HCT116 (cell line): ENCODE measurements around the gene PRDM12. TPM values are rescaled to one million over a fixed set of nuclear protein-coding genes. Genes with fewer than 3 reads are reported as not detected.

Experiments used
- ATAC-seq: fragments of 200-7000 bp; cut with Tn5 transposase; 2 replicates; pipeline ENCODE4 v1.9.1; 2020; ENCODE audit warnings: mild to moderate bottlenecking, moderate library complexity
- BruUV-seq: library from RNA; stranded (reverse); fragments of 400-500 nt; replicated peaks from 2 replicates; lab custom pipeline; 2021; lab: Mats Ljungman, UMichigan
- CTCF ChIA-PET: fragments of 300-600 bp; sonication (Branson Sonifier 250); formaldehyde crosslinking; loops from one replicate; lab custom pipeline; 2021; ENCODE audit warnings: antibody characterized with exemption; lab: Charles Lee
- POLR2A ChIA-PET: fragments of 300-600, 350-600 bp; sonication (Branson Sonifier 250); formaldehyde crosslinking; loops from one replicate; lab custom pipeline; 2021; ENCODE audit warnings: antibody characterized with exemption; lab: Charles Lee
- RAD21 ChIA-PET, 2 experiments: fragments of 300-600 bp; sonication (Branson Sonifier 250); formaldehyde crosslinking; loops; one replicate each; lab custom pipeline; 2023; ENCODE audit warnings: low total read pairs in 2 of 2; ENCODE audit not compliant: uncharacterized antibody in 2 of 2, unreplicated experiment in 2 of 2, low non-redundant PET in 1 of 2; lab: Charles Lee
- DNase-seq: peaks from one replicate; pipeline ENCODE4 v3.0.0-alpha.2; 2010; ENCODE audit warnings: low read depth, low spot score
- H2AFZ ChIP-seq: fragments of 200-600 bp; shearing (Covaris generic), sonication (generic); 2 replicates; pipeline ENCODE4 v1.6.1; 2017; ENCODE audit warnings: low read depth, mixed run types, mixed read lengths, antibody characterized with exemption, low read length; ENCODE audit not compliant: poor library complexity, severe bottlenecking
- H3K27ac ChIP-seq: 2 replicates; pipeline ENCODE4 v1.5.1; 2012; ENCODE audit warnings: low read depth, low read length
- H3K27me3 ChIP-seq: fragments of 200-600 bp; sonication (generic); 2 replicates; pipeline ENCODE4 v1.6.1; 2016; ENCODE audit warnings: mixed run types, low read length, mixed read lengths; ENCODE audit not compliant: insufficient read depth
- H3K36me3 ChIP-seq, 2 experiments: fragments of 200-500 bp in 1 of 2; fragments of 200-600 bp in 1 of 2; sonication (Bioruptor generic) in 1 of 2; sonication (generic) in 1 of 2; 2 replicates each; pipeline versions ENCODE4 v1.5.1 to v1.6.1; 2014 to 2016; ENCODE audit warnings: low read length in 2 of 2, inconsistent platforms in 1 of 2, mixed read lengths in 1 of 2, mixed run types in 1 of 2; ENCODE audit not compliant: insufficient read depth in 2 of 2, control insufficient read depth in 1 of 2
- H3K4me1 ChIP-seq, 2 experiments: fragments of 200-600 bp in 1 of 2; sonication (generic) in 1 of 2; 2 replicates each; pipeline versions ENCODE4 v1.5.1 to v1.6.1; 2012 to 2017; ENCODE audit warnings: low read length in 2 of 2, inconsistent platforms in 1 of 2, mild to moderate bottlenecking in 1 of 2, mixed read lengths in 1 of 2, mixed run types in 1 of 2, moderate library complexity in 1 of 2; ENCODE audit not compliant: insufficient read depth in 2 of 2, control insufficient read depth in 1 of 2
- H3K4me2 ChIP-seq: fragments of 200-600 bp; sonication (generic); 2 replicates; pipeline ENCODE4 v1.6.1; 2017; ENCODE audit warnings: mixed run types, low read length, mixed read lengths
- H3K4me3 ChIP-seq, 2 experiments: fragments of 200-600 bp in 1 of 2; sonication (generic) in 1 of 2; replicated peaks in 1 of 2; 2 replicates each; pipeline ENCODE4 v1.5.1; 2011 to 2016; ENCODE audit warnings: low read length in 2 of 2, control low read depth in 1 of 2, low read depth in 1 of 2, mild to moderate bottlenecking in 1 of 2, mixed read lengths in 1 of 2, mixed run types in 1 of 2
- H3K79me2 ChIP-seq: fragments of 200-600 bp; sonication (generic); 2 replicates; pipeline ENCODE4 v1.6.1; 2017; ENCODE audit warnings: mild to moderate bottlenecking, mixed run types, low read length, moderate library complexity, mixed read lengths; ENCODE audit not compliant: insufficient read depth
- H3K9ac ChIP-seq: fragments of 200-600 bp; sonication (generic); 2 replicates; pipeline ENCODE4 v1.6.1; 2016; ENCODE audit warnings: low read length, mixed read lengths
- H3K9me2 ChIP-seq: fragments of 200-600 bp; sonication (generic), shearing (Covaris generic); 2 replicates; pipeline ENCODE4 v1.6.1; 2017; ENCODE audit warnings: mixed run types, mild to moderate bottlenecking, moderate library complexity; ENCODE audit not compliant: insufficient read depth
- H3K9me3 ChIP-seq, 2 experiments: fragments of 200-500 bp in 1 of 2; fragments of 200-600 bp in 1 of 2; sonication (Bioruptor generic) in 1 of 2; sonication (generic) in 1 of 2; 2 replicates each; pipeline ENCODE4 v1.6.1; 2014 to 2017; ENCODE audit warnings: low read length in 2 of 2, mixed read lengths in 2 of 2, inconsistent platforms in 1 of 2, low read depth in 1 of 2, mild to moderate bottlenecking in 1 of 2, mixed run types in 1 of 2, moderate library complexity in 1 of 2; ENCODE audit not compliant: control insufficient read depth in 1 of 2, insufficient read depth in 1 of 2
- H4K20me1 ChIP-seq: fragments of 200-600 bp; sonication (generic), shearing (Covaris generic); 2 replicates; pipeline ENCODE4 v1.6.1; 2017; ENCODE audit warnings: mixed run types, mild to moderate bottlenecking, moderate library complexity; ENCODE audit not compliant: insufficient read depth
- CBX3 ChIP-seq: IDR thresholded peaks from 2 replicates; pipeline ENCODE4 v1.6.1; 2012; ENCODE audit warnings: low read depth
- CEBPB ChIP-seq: IDR thresholded peaks from 2 replicates; pipeline ENCODE4 v1.6.1; 2012; ENCODE audit warnings: low read depth
- EGR1 ChIP-seq: IDR thresholded peaks from 2 replicates; pipeline ENCODE4 v1.6.1; 2012; ENCODE audit warnings: low read depth
- FOSL1 ChIP-seq: IDR thresholded peaks from 2 replicates; pipeline ENCODE4 v1.6.1; 2012; ENCODE audit warnings: low read depth
- JUND ChIP-seq: IDR thresholded peaks from 2 replicates; pipeline ENCODE4 v1.6.1; 2012
- MAX ChIP-seq: IDR thresholded peaks from 2 replicates; pipeline ENCODE4 v1.6.1; 2012
- RAD21 ChIP-seq: IDR thresholded peaks from 2 replicates; pipeline ENCODE4 v1.6.1; 2012; ENCODE audit warnings: low read depth, mild to moderate bottlenecking
- REST ChIP-seq: IDR thresholded peaks from 2 replicates; pipeline ENCODE4 v1.6.1; 2012; ENCODE audit warnings: low read depth
- SIN3A ChIP-seq: IDR thresholded peaks from 2 replicates; pipeline ENCODE4 v1.6.1; 2012; ENCODE audit warnings: low read depth
- SP1 ChIP-seq: IDR thresholded peaks from 2 replicates; pipeline ENCODE4 v1.6.1; 2012; ENCODE audit warnings: low read depth
- TCF7L2 ChIP-seq: IDR thresholded peaks from 2 replicates; pipeline ENCODE4 v1.7.0; 2011; ENCODE audit warnings: borderline replicate concordance, inconsistent platforms; ENCODE audit not compliant: insufficient read depth, insufficient read length; ENCODE audit errors: extremely low read depth
- ZBTB33 ChIP-seq: IDR thresholded peaks from 2 replicates; pipeline ENCODE4 v1.6.1; 2011; ENCODE audit warnings: mild to moderate bottlenecking, low read length, moderate library complexity; ENCODE audit not compliant: insufficient replicate concordance; ENCODE audit errors: extremely low read depth
- ZFX ChIP-seq: fragments of 450-650 bp; IDR thresholded peaks from 2 replicates; pipeline ENCODE4 v1.6.1; 2017
- intact Hi-C: fragments of 100-400 bp; cut with micrococcal nuclease; formaldehyde crosslinking; loops from 2 replicates; pipeline ENCODE4 v1.10.0; 2022
- total RNA-seq: library from RNA; stranded (reverse); gene quantifications from one replicate; pipeline ENCODE4 v1.2.1, GENCODE V29; 2021; ENCODE audit not compliant: unreplicated experiment
- TF ChIP-seq, protein P1 (sequence below): IDR thresholded peaks from 2 replicates; pipeline ENCODE4 v1.6.1; 2012

The PRDM12 gene
- total RNA-seq, 1 experiment from 2014 or later = 0.54 TPM

GRCh38 chr9:130710822-130711352, 46.5 kb downstream of the PRDM12 start:
- ATAC-seq (no peak), DNase-seq (no peak)
- CTCF ChIA-PET = interaction anchor here (2.2 to 2.9 kb wide), 2 partner anchors 10 to 155 kb away, joined by 16 read pairs; no protein-coding TSS in a partner anchor
- Histone ChIP-seq H3K4me2 (no peak overlapping the region), H3K27me3 (no peaks in the 10 kb centered on the region), H3K9me2 (no peaks in the 10 kb centered on the region), H2AFZ (no peak overlapping the region), H3K27ac (no peak overlapping the region), H4K20me1 (no peaks in the 10 kb centered on the region; the same call in 1 of the 2 replicates), H3K36me3 (no peaks in the 10 kb centered on the region), H3K4me1 (peaks cover 0 to 26% of the 10 kb centered on the region in 2 experiments; a peak in 3 of 4 replicates), H3K4me3 (no peak overlapping the region), H3K9ac (no peak overlapping the region), H3K79me2 (peaks cover 28% of the 10 kb centered on the region), H3K9me3 (no peaks in the 10 kb centered on the region)
- POLR2A ChIA-PET = interaction anchor here (0.7 kb wide), 2 partner anchors 10 to 26 kb away, joined by 3 read pairs; no protein-coding TSS in a partner anchor
- BruUV-seq = no TSS peak
- RAD21 ChIA-PET = no interaction called here
- TF ChIP-seq JUND (no peak), EGR1 (no peak), ZBTB33 (no peak), CEBPB (no peak), ZFX (no peak), SP1 (no peak), REST (no peak), FOSL1 (no peak), SIN3A (no peak), RAD21 (no peak), TCF7L2 (no peak), CBX3 (no peak), MAX (no peak)
- TF ChIP-seq, protein P1, sequence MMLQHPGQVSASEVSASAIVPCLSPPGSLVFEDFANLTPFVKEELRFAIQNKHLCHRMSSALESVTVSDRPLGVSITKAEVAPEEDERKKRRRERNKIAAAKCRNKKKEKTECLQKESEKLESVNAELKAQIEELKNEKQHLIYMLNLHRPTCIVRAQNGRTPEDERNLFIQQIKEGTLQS = no peak
- intact Hi-C loops = loop anchor here (5.0 kb wide), 1 partner anchor 136 kb away; no protein-coding TSS in a partner anchor
